ENCODE results near the gene KCNK2. TPM values are rescaled to one million over a fixed set of nuclear protein-coding genes. Genes with fewer than 3 reads are reported as not detected.

The KCNK2 gene
- total and polyA plus RNA-seq, 2 of the 4 experiments (the other 2 are of a cell fraction) = 45.9 to 86.9 TPM

GRCh38 chr1:215241451-215241850 is 158.9 kb downstream of the KCNK2 start:
- H2BK5ac ChIP-seq (ENCODE audit: low read depth, low read length, poor library complexity, severe bottlenecking) = no peak overlapping the region
- H3K14ac ChIP-seq (replicated peaks; ENCODE audit: low read depth, low read length) = no peak overlapping the region
- H3K9me1 ChIP-seq (ENCODE audit: insufficient read depth, low read length) = no peaks in the 10 kb centered on the region; the same call in 1 of the 2 replicates
- in situ Hi-C loops (cut with MboI; ENCODE audit: low sequenced_read_pairs) = no loop called here
- intact Hi-C loops (cut with micrococcal nuclease) = no loop called here
- H2BK15ac ChIP-seq (ENCODE audit: low read depth, low read length) = no peak overlapping the region
- H2BK20ac ChIP-seq (ENCODE audit: low read depth, low read length) = no peak overlapping the region
- H4K8ac ChIP-seq (ENCODE audit: low read depth in 2 of 2, low read length in 2 of 2) = no peak overlapping the region
- no peak overlapping the region for H3K56ac ChIP-seq (ENCODE audit: extremely low read depth, insufficient read depth, low read length)
- dilution Hi-C loops (cut with HindIII; ENCODE audit: low sequenced_read_pairs, unreplicated experiment) = no loop called here
- H2BK120ac ChIP-seq (ENCODE audit: low read depth, low read length) = no peak overlapping the region
- H3K9me3 ChIP-seq (ENCODE audit: control insufficient read depth, insufficient read depth, low read length) = no peaks in the 10 kb centered on the region
- H3K27me3 ChIP-seq (ENCODE audit: control insufficient read depth, insufficient read depth, low read length) = no peaks in the 10 kb centered on the region
- DNase-seq (no peak), ATAC-seq (ENCODE audit: low read depth) (no peak)
- no peak overlapping the region for H4K91ac ChIP-seq (ENCODE audit: insufficient read depth, low read depth, low read length)
- CTCF ChIA-PET = no interaction called here
- 20% methylated on average over 1 of the region's 3 CpGs; no CpG with 5 or more reads in 1 of the 2 experiments for WGBS, 2 experiments (ENCODE audit: extremely low coverage in 2 of 2, insufficient read length in 1 of 2)
- no peak overlapping the region for H4K5ac ChIP-seq (ENCODE audit: low read depth, low read length)
- H3K79me1 ChIP-seq (ENCODE audit: low read depth in 1 of 2, low read length in 2 of 2) = no peaks in the 10 kb centered on the region
- H3K27ac ChIP-seq (ENCODE audit: insufficient read depth, low read length) = no peak overlapping the region
- H2AK5ac ChIP-seq (ENCODE audit: low read depth, low read length) = no peak overlapping the region
- H3K23ac ChIP-seq (ENCODE audit: low read depth, low read length) = no peak overlapping the region
- no peak overlapping the region for H2AK9ac ChIP-seq (replicated peaks; ENCODE audit: low read depth, low read length, poor library complexity)
- H3K18ac ChIP-seq (ENCODE audit: low read depth, low read length) = no peak overlapping the region
- TF ChIP-seq BHLHE40 (IDR thresholded peaks at IDR 0.05; ENCODE audit: low read depth, low read length) = no peak
- TF ChIP-seq RCOR1 (IDR thresholded peaks at IDR 0.05; ENCODE audit: insufficient replicate concordance, low read length) = no peak
- TF ChIP-seq ELK1 (IDR thresholded peaks at IDR 0.05; ENCODE audit: borderline replicate concordance, low read depth, low read length) = no peak
- TF ChIP-seq RAD21 (IDR thresholded peaks at IDR 0.05; ENCODE audit: low read length) = no peak
- no peak for TF ChIP-seq USF2 (IDR thresholded peaks at IDR 0.05; ENCODE audit: low read depth, low read length)
- TF ChIP-seq POLR2A (IDR thresholded peaks at IDR 0.05; ENCODE audit: low read depth, low read length) = no peak
- TF ChIP-seq FOS (IDR thresholded peaks at IDR 0.05; ENCODE audit: low read depth, low read length) = no peak
- TF ChIP-seq CEBPB (IDR thresholded peaks at IDR 0.05; ENCODE audit: low read depth, low read length) = no peak
- no peak for TF ChIP-seq MAFK (IDR thresholded peaks at IDR 0.05; ENCODE audit: low read depth, low read length)
- TF ChIP-seq CHD1 (IDR thresholded peaks at IDR 0.05; ENCODE audit: low read depth, low read length) = no peak
- TF ChIP-seq MXI1 (IDR thresholded peaks at IDR 0.05; ENCODE audit: borderline replicate concordance, low read depth, low read length) = no peak
- no peak overlapping the region for H3K9ac ChIP-seq (ENCODE audit: low read depth, low read length)
- POLR2A ChIA-PET (ENCODE audit: unreplicated experiment) = no interaction called here
- H2AFZ ChIP-seq (replicated peaks; ENCODE audit: low read length, poor library complexity) = no peak overlapping the region
- no peak overlapping the region for H3K4me3 ChIP-seq (ENCODE audit: insufficient read depth, low read depth, low read length)
- H4K20me1 ChIP-seq (ENCODE audit: insufficient read depth, low read length) = no peaks in the 10 kb centered on the region
- H3K4me2 ChIP-seq (ENCODE audit: low read depth, low read length) = no peak overlapping the region
- H3K4ac ChIP-seq (ENCODE audit: low read depth, low read length) = no peak overlapping the region
- no TSS peak for BruUV-seq (replicated peaks)
- no peaks in the 10 kb centered on the region for H3K4me1 ChIP-seq (ENCODE audit: control insufficient read depth, insufficient read depth, low read length)
- no peaks in the 10 kb centered on the region for H3K36me3 ChIP-seq (ENCODE audit: control insufficient read depth, insufficient read depth, low read length)
